Measurements from ENCODE around the gene PCBP4. TPM values are rescaled to one million over a fixed set of nuclear protein-coding genes. Genes with fewer than 3 reads are reported as not detected.

PCBP4 gene
- total RNA-seq, 1 experiment from 2014 or later, result 48.8 TPM

- no peak for DNase-seq (ENCODE audit: low read depth, low spot score)
- ChIA-PET RAD21 (ENCODE audit: low non-redundant PET in 1 of 2, low total read pairs in 2 of 2, uncharacterized antibody in 2 of 2, unreplicated experiment in 2 of 2) (no interaction called here), CTCF (no interaction called here), POLR2A (interaction anchor here (1.0 kb wide), 1 partner anchor 36 kb away, joined by 3 read pairs; the partner anchor contains the start of genes PARP3 and RRP9)
- no peaks in the 10 kb centered on the region for H3K36me3 ChIP-seq (ENCODE audit: control insufficient read depth in 1 of 2, insufficient read depth in 2 of 2, low read length in 2 of 2)
- no TSS peak for BruUV-seq (replicated peaks)
- ATAC-seq, result no peak
- no peak overlapping the region for H3K4me2 ChIP-seq (ENCODE audit: low read length)
- no peaks in the 10 kb centered on the region for H4K20me1 ChIP-seq (ENCODE audit: insufficient read depth)
- H3K4me1 ChIP-seq (ENCODE audit: control insufficient read depth in 1 of 2, insufficient read depth in 2 of 2, low read length in 2 of 2), result peaks cover 30 to 41% of the 10 kb centered on the region in 2 experiments
- H3K9ac ChIP-seq (ENCODE audit: low read length), result no peak overlapping the region
- no peak overlapping the region for H3K4me3 ChIP-seq (replicated peaks in 1 of 2; ENCODE audit: low read depth in 1 of 2, low read length in 2 of 2)
- no peaks in the 10 kb centered on the region for H3K9me2 ChIP-seq (ENCODE audit: insufficient read depth)
- H3K9me3 ChIP-seq (ENCODE audit: control insufficient read depth in 1 of 2, insufficient read depth in 1 of 2, low read depth in 1 of 2, low read length in 2 of 2), result no peaks in the 10 kb centered on the region
- no peak for TF ChIP-seq POLR2A (IDR thresholded peaks at IDR 0.05; ENCODE audit: borderline replicate concordance, extremely low read depth, insufficient read depth, insufficient read length)
- no peak for TF ChIP-seq ZNF274 (IDR thresholded peaks at IDR 0.05; ENCODE audit: low read depth, low read length)
- no peak for TF ChIP-seq SIN3A (IDR thresholded peaks at IDR 0.05; ENCODE audit: low read depth)
- no peak for TF ChIP-seq EZH2 (IDR thresholded peaks at IDR 0.05)
- TF ChIP-seq ZFX (IDR thresholded peaks at IDR 0.05), result no peak
- TF ChIP-seq ELF1 (IDR thresholded peaks at IDR 0.05; ENCODE audit: borderline replicate concordance, low read depth), result no peak
- TF ChIP-seq REST (IDR thresholded peaks at IDR 0.05; ENCODE audit: low read depth), result no peak
- no peak for TF ChIP-seq MAX (IDR thresholded peaks at IDR 0.05)
- TF ChIP-seq CTCF (IDR thresholded peaks at IDR 0.05 in 2 of 3, conservative IDR thresholded peaks at IDR 0.05 in 1 of 3; ENCODE audit: borderline replicate concordance in 1 of 3, insufficient read depth in 1 of 3, low read depth in 2 of 3, low read length in 2 of 3), result no peak
- TF ChIP-seq RAD21 (IDR thresholded peaks at IDR 0.05; ENCODE audit: low read depth), result no peak
- TF ChIP-seq FOSL1 (IDR thresholded peaks at IDR 0.05; ENCODE audit: low read depth), result no peak
- no peak for TF ChIP-seq TCF7L2 (IDR thresholded peaks at IDR 0.05; ENCODE audit: borderline replicate concordance, extremely low read depth, insufficient read depth, insufficient read length)
- TF ChIP-seq SP1 (IDR thresholded peaks at IDR 0.05; ENCODE audit: low read depth), result no peak
- no peak for TF ChIP-seq YY1 (IDR thresholded peaks at IDR 0.05; ENCODE audit: extremely low read depth, insufficient replicate concordance, low read depth, low read length)
- TF ChIP-seq SRF (IDR thresholded peaks at IDR 0.05; ENCODE audit: low read depth), result no peak
- no peak for TF ChIP-seq ZBTB33 (IDR thresholded peaks at IDR 0.05; ENCODE audit: extremely low read depth, insufficient replicate concordance, low read length)
- no peaks in the 10 kb centered on the region for H3K27me3 ChIP-seq (ENCODE audit: insufficient read depth, low read length)
- H3K79me2 ChIP-seq (ENCODE audit: insufficient read depth, low read length), result peaks cover 22% of the 10 kb centered on the region
- no peak overlapping the region for H3K27ac ChIP-seq (ENCODE audit: low read depth, low read length)
- no peak overlapping the region for H2AFZ ChIP-seq (ENCODE audit: low read depth, low read length, poor library complexity, severe bottlenecking)
- intact Hi-C loops (cut with micrococcal nuclease), result no loop called here
Measured at GRCh38 chr3:51977446-51978142, 10.3 kb upstream of the PCBP4 start.
